GM12878 (cell line): ENCODE data around the gene BSND. TPM values are rescaled to one million over a fixed set of nuclear protein-coding genes. Genes with fewer than 3 reads are reported as not detected.

ENCODE experiments used
- FOXM1 ChIP-seq: IDR thresholded peaks from 2 replicates; pipeline ENCODE4 v1.6.1; 2012; ENCODE audit warnings: low read depth, mild to moderate bottlenecking, inconsistent platforms, low read length, moderate library complexity
- HDAC6 ChIP-seq: fragments of 200-600 bp; sonication (generic); IDR thresholded peaks from one replicate; pipeline ENCODE4 v1.8.0; 2017; ENCODE audit warnings: antibody characterized with exemption; ENCODE audit not compliant: unreplicated experiment
- IRF5 ChIP-seq: fragments of 450-650 bp; IDR thresholded peaks from 2 replicates; pipeline ENCODE4 v1.6.1; 2017; ENCODE audit warnings: borderline replicate concordance
- SMAD1 ChIP-seq: fragments of 450-650 bp; IDR thresholded peaks from 2 replicates; pipeline ENCODE4 v1.6.1; 2018; ENCODE audit warnings: mild to moderate bottlenecking, low read depth; ENCODE audit not compliant: partially characterized antibody
- TARDBP ChIP-seq: IDR thresholded peaks from 2 replicates; pipeline ENCODE4 v1.6.1; 2016; ENCODE audit warnings: borderline replicate concordance
- polyA plus RNA-seq, 11 experiments: library from polyadenylated mRNA; depleted of rRNA in 4 of 11; unstranded in 6 of 11; stranded (reverse) in 5 of 11; fragments of >200 nt; fragmentation: Nextera tagmentation in 4 of 11; fragmentation: Illumina TruSeq in 1 of 11; extraction: Ambion mirVana in 4 of 11; extraction: Trizol in 1 of 11; gene quantifications; 1 replicate in 1 of 11; 2 replicates in 10 of 11; pipeline versions ENCODE4 v1.2.1 to v1.2.3, GENCODE V29; 2011 to 2016; ENCODE audit warnings: inconsistent platforms in 2 of 11, missing spikeins in 2 of 11, low read depth in 1 of 11
- total RNA-seq, 4 experiments: library from RNA; depleted of rRNA in 3 of 4; stranded (reverse); fragments of >200 nt in 3 of 4; fragmentation: Illumina TruSeq in 1 of 4; extraction: Trizol in 1 of 4; gene quantifications; 2 replicates each; pipeline versions ENCODE4 v1.2.1 to v1.2.3, GENCODE V29; 2013 to 2021
- TF ChIP-seq, protein P1 (sequence below): fragments of 450-650 bp; formaldehyde crosslinking; IDR thresholded peaks from 2 replicates; pipeline ENCODE4 v1.5.0; 2022; ENCODE audit warnings: mild to moderate bottlenecking, missing genetic modification characterization
- TF ChIP-seq, protein P2 (sequence below): IDR thresholded peaks from 2 replicates; pipeline ENCODE4 v1.6.1; 2012; ENCODE audit warnings: low read length, inconsistent platforms
- TF ChIP-seq, protein P3 (sequence below): IDR thresholded peaks from 2 replicates; pipeline ENCODE4 v1.6.1; 2012; ENCODE audit warnings: mild to moderate bottlenecking, low read depth, low read length

Gene BSND
- total and polyA plus RNA-seq, 10 of the 15 experiments (the other 5 are each of a cell fraction or from before 2014, with no cell fraction given) = not detected

DNA sequence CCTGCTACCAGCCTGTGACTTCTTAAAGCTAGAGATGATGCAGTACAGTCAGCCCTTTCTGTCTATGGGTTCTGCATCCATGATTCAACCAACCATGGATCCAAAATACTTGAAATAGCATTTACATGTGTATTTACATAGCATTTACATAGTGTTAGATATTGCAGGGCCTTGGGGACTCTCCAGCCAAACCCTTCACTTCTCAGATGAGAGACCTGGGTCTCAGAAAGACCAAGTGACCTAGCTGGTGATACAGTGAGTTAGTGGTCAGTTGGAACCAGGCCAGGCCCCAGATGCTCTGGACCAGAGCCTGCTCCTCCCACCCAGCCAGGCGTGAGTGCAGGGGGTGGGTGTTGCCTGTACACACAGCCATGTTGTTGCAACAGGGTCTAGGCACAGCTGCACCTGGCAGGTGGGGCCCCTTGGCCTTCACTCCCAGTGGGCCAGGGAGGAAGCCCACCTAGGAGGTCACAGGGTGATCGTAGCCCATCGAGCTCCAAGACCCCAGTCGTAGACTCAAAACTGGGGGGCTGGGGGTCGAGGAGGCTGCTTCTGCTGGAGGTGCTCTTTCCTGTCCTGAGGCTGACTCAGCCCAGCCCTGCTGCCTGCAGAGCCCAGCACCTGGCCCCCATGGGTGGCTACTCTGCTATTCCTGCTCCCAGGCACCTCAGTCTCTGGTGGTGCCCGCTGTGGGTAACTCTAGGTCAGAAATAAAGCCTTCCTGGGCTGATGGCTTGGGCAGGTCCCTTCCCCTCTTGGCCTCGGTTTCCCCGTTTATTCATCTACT, 10.6 kb upstream of the BSND start (continued):
- TF ChIP-seq, protein P1, sequence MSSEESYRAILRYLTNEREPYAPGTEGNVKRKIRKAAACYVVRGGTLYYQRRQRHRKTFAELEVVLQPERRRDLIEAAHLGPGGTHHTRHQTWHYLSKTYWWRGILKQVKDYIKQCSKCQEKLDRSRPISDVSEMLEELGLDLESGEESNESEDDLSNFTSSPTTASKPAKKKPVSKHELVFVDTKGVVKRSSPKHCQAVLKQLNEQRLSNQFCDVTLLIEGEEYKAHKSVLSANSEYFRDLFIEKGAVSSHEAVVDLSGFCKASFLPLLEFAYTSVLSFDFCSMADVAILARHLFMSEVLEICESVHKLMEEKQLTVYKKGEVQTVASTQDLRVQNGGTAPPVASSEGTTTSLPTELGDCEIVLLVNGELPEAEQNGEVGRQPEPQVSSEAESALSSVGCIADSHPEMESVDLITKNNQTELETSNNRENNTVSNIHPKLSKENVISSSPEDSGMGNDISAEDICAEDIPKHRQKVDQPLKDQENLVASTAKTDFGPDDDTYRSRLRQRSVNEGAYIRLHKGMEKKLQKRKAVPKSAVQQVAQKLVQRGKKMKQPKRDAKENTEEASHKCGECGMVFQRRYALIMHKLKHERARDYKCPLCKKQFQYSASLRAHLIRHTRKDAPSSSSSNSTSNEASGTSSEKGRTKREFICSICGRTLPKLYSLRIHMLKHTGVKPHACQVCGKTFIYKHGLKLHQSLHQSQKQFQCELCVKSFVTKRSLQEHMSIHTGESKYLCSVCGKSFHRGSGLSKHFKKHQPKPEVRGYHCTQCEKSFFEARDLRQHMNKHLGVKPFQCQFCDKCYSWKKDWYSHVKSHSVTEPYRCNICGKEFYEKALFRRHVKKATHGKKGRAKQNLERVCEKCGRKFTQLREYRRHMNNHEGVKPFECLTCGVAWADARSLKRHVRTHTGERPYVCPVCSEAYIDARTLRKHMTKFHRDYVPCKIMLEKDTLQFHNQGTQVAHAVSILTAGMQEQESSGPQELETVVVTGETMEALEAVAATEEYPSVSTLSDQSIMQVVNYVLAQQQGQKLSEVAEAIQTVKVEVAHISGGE (CRISPR knock-in tag) = no peak
- TF ChIP-seq FOXM1 (no peak), TARDBP (no peak), HDAC6 (no peak), IRF5 (no peak), SMAD1 (no peak)
- TF ChIP-seq, protein P2, sequence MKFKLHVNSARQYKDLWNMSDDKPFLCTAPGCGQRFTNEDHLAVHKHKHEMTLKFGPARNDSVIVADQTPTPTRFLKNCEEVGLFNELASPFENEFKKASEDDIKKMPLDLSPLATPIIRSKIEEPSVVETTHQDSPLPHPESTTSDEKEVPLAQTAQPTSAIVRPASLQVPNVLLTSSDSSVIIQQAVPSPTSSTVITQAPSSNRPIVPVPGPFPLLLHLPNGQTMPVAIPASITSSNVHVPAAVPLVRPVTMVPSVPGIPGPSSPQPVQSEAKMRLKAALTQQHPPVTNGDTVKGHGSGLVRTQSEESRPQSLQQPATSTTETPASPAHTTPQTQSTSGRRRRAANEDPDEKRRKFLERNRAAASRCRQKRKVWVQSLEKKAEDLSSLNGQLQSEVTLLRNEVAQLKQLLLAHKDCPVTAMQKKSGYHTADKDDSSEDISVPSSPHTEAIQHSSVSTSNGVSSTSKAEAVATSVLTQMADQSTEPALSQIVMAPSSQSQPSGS = no peak
- TF ChIP-seq, protein P3, sequence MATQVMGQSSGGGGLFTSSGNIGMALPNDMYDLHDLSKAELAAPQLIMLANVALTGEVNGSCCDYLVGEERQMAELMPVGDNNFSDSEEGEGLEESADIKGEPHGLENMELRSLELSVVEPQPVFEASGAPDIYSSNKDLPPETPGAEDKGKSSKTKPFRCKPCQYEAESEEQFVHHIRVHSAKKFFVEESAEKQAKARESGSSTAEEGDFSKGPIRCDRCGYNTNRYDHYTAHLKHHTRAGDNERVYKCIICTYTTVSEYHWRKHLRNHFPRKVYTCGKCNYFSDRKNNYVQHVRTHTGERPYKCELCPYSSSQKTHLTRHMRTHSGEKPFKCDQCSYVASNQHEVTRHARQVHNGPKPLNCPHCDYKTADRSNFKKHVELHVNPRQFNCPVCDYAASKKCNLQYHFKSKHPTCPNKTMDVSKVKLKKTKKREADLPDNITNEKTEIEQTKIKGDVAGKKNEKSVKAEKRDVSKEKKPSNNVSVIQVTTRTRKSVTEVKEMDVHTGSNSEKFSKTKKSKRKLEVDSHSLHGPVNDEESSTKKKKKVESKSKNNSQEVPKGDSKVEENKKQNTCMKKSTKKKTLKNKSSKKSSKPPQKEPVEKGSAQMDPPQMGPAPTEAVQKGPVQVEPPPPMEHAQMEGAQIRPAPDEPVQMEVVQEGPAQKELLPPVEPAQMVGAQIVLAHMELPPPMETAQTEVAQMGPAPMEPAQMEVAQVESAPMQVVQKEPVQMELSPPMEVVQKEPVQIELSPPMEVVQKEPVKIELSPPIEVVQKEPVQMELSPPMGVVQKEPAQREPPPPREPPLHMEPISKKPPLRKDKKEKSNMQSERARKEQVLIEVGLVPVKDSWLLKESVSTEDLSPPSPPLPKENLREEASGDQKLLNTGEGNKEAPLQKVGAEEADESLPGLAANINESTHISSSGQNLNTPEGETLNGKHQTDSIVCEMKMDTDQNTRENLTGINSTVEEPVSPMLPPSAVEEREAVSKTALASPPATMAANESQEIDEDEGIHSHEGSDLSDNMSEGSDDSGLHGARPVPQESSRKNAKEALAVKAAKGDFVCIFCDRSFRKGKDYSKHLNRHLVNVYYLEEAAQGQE = no peak
